ENCODE results near the gene MYT1.

The MYT1 gene

DNA sequence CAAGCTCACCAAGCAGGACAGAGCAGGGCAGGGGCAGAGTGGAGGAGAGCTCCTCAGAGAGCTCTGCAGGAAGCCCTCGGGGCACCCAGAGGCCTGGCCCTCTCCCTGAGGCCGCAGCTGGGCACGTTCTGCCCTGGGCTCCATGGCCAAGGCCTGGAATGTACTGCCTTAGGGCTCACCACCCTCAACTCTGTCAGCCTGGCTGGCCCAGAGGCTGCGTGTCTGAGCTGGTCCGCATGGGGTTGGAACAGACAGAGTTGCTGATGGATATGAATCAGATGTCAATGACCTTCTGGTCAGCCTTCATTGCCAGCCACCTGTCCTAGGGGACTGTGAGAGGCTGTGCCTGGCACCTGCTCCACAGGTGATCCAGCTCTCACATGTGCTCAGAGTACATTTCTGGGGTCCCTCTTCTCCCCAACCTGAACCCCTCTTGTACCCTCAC is 58.1 kb downstream of the MYT1 start:
- TF ChIP-seq, protein P1, sequence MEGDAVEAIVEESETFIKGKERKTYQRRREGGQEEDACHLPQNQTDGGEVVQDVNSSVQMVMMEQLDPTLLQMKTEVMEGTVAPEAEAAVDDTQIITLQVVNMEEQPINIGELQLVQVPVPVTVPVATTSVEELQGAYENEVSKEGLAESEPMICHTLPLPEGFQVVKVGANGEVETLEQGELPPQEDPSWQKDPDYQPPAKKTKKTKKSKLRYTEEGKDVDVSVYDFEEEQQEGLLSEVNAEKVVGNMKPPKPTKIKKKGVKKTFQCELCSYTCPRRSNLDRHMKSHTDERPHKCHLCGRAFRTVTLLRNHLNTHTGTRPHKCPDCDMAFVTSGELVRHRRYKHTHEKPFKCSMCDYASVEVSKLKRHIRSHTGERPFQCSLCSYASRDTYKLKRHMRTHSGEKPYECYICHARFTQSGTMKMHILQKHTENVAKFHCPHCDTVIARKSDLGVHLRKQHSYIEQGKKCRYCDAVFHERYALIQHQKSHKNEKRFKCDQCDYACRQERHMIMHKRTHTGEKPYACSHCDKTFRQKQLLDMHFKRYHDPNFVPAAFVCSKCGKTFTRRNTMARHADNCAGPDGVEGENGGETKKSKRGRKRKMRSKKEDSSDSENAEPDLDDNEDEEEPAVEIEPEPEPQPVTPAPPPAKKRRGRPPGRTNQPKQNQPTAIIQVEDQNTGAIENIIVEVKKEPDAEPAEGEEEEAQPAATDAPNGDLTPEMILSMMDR (IDR thresholded peaks at IDR 0.05; ENCODE audit: control insufficient read depth, extremely low read depth, insufficient read depth), result no peak
- no peak for DNase-seq (ENCODE audit: low read depth)
- no peak overlapping the region for H3K4me3 ChIP-seq (ENCODE audit: low read depth, low read length)

DNA sequence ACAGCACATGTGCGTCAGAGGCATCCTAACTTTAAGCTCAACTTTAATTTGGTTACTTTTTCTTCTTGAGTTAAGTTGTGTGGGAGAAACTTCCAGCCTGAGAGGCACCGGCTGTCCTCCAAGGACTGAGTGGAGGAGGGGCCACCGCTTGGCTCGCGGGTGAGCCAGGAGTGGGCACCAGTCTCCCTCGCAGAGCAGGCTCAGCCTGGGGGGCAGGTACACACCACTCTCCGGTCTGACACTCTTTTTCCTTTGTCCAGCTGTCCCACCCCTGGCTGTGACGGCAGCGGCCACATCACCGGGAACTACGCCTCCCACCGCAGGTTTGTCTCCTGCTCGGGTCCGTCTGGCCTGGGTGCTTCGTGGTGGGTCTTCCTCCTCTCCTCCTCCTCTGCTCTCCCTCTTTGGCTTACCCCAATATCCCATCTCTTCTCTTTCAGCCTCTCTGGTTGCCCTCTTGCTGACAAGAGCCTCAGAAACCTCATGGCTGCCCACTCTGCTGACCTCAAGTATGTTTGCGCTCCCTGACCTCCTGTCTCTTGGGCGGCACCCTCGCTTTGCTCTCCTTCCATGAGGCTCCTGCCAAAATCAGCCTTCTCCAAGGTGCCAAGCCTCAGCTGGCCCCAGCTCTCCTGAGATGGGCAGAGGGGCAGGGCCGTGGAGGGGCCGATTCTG is 58.7 kb downstream of the MYT1 start:
- TF ChIP-seq, protein P1 (IDR thresholded peaks at IDR 0.05; ENCODE audit: control insufficient read depth, extremely low read depth, insufficient read depth), result no peak
- DNase-seq (ENCODE audit: low read depth), result no peak

DNA sequence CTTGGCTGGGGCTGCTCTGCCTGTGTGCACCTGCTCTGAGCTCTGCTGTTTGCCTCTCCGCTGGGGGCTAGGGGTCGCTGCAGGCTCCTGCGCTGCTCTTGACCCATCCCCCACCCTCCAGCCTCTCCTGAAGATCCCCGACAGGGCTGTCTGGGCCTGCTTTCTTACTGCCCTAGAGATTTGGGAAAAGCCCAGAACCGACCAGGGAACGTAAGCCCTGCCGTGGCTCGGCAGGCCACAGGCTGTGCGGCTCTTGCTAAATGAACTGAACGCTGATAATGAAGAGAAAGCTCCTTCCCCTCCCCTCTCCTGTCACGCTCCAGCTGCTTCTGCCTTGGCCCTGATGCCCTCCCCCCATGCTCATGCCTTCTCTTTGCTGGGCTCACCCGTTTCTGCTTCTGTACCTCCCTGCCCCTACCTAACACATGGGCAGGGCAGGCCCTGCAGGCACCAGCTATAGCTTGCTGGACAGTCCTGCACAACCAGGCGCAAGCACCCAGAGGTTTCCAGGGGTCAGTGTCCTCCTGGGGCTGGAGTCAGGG is 59.3 kb downstream of the MYT1 start:
- DNase-seq (ENCODE audit: low read depth), result no peak
- TF ChIP-seq, protein P1 (IDR thresholded peaks at IDR 0.05; ENCODE audit: control insufficient read depth, extremely low read depth, insufficient read depth), result no peak
- no peak overlapping the region for H3K4me3 ChIP-seq (ENCODE audit: low read depth, low read length)

More for the DNA sequence above, 58.7 kb downstream of the MYT1 start:
- H3K4me3 ChIP-seq (ENCODE audit: low read depth, low read length), result no peak overlapping the region

DNA sequence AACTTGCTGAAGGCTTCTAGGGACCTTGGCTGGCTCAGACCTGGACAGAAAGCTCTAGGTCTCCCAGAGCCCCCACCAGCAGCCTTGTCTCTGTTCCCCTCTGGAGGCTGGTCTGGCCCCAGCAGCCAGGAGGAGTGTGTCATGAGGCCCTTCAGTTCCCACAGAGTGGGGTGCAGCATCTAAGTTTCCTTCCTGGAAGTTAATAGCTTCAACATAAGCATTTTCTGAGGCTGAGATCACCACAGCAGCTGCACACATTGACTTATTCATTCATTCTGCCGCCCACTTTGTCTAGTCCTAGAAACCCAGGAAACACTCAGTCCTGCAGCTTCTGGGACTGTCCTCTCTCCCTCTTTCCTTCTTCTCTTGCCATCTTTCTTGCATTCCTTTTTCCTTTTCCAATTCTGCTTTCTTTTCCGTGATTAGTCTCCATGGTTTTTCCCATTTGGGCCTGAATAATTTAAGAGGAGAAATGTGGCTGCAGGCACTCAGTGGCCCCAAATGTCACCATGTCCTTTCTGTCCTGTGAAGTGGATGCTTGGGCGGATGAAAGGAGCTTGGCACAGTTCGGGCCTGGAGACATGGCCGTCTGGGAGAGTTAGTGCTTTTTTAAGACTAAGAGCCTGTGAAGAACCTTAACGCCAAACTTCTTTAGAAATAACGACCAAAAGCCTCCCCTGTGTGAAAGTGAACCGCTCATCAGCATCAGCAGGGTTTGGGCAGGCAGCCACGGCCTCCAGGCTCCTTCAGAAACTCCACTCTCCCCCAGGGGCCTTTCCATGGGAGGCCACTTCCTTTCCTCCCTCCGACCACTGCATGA is 60.3 kb downstream of the MYT1 start:
- TF ChIP-seq, protein P1 (IDR thresholded peaks at IDR 0.05; ENCODE audit: control insufficient read depth, extremely low read depth, insufficient read depth), result no peak
- no peak overlapping the region for H3K4me3 ChIP-seq (ENCODE audit: low read depth, low read length)
- DNase-seq (ENCODE audit: low read depth), result no peak

DNA sequence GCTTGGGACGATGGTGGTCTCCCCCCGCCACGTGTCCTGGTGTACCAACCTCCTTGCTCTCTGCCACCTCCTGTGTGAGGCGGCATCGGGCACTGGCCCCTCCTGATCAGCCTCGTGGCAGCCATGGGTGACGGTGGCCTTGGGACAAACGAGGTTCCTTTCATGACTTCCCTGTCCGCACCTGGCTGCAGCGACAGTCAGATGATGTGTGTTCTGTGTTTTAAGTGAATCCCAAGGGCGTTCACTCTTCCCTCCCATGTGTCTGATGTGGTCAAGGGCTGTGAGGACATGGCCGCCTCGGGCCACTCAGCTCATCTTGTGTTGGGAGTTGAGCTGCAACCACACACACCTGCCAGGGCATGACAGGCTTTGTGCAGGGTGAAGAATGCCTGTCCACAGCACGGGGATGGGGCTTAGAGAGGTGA is 60.9 kb downstream of the MYT1 start:
- no peak overlapping the region for H3K4me3 ChIP-seq (ENCODE audit: low read depth, low read length)
- TF ChIP-seq, protein P1 (IDR thresholded peaks at IDR 0.05; ENCODE audit: control insufficient read depth, extremely low read depth, insufficient read depth), result no peak
- DNase-seq (ENCODE audit: low read depth), result no peak

DNA sequence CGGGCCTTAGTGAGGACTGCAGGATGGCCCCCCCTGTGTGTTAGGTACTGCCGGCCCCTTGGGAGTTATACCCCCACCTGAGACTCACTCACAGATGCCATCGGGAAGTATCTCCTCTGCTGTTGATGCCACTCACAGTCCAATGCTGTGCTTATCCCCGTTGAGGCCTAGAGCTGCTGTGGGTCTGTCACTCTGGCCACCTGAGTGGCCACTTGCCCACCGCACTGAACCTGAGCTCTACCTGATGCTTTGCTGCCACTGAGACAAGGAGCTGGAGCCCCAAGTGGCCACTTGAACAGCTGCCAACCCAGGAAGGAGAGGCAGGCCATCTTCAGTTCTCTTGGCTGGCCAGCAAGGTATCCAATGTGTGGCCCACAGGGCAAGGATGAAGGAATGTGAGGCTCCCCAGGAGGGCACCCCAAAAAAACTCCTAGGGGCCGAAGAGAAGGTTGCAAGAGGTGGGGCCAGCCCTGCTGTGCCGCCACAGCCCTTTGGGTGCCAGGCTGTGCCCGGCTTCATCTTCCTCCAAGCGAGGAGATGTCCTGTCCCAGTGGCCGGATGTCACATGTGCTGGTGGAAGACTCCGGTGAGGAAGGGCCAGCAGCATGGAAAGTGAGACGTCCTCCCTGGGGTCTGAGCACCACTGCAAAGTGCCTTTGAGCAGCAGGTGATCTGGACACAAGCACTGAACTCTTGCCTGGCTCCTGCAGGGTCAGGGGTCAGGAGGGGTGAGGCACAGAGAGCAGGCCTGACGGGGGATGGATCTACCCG is 61.8 kb downstream of the MYT1 start:
- no peak for DNase-seq (ENCODE audit: low read depth)
- TF ChIP-seq, protein P1 (IDR thresholded peaks at IDR 0.05; ENCODE audit: control insufficient read depth, extremely low read depth, insufficient read depth), result no peak
- no peak overlapping the region for H3K4me3 ChIP-seq (ENCODE audit: low read depth, low read length)

Data from LNCaP clone FGC (cell line).